Peyer's patch (tissue), 4 donors: Measurements from ENCODE around the gene ZGPAT.

Experiments used
- POLR2A ChIP-seq, 2 donors: fragments of 450-650 bp; IDR thresholded peaks; one replicate each; pipeline ENCODE4 v1.5.1; 2017; ENCODE audit warnings: antibody characterized with exemption in 2 of 2, mild to moderate bottlenecking in 2 of 2, moderate library complexity in 2 of 2
- TF ChIP-seq, protein P1 (sequence below), 6 experiments: fragments of 450-650 bp in 4 of 6; fragments of 200-600 bp in 2 of 6; sonication (generic) in 1 of 6; IDR thresholded peaks; one replicate each; pipeline ENCODE4 v1.5.1; 2017 to 2019; ENCODE audit warnings: antibody characterized with exemption in 6 of 6, mild to moderate bottlenecking in 3 of 6, moderate library complexity in 1 of 6

- TF ChIP-seq, protein P1, sequence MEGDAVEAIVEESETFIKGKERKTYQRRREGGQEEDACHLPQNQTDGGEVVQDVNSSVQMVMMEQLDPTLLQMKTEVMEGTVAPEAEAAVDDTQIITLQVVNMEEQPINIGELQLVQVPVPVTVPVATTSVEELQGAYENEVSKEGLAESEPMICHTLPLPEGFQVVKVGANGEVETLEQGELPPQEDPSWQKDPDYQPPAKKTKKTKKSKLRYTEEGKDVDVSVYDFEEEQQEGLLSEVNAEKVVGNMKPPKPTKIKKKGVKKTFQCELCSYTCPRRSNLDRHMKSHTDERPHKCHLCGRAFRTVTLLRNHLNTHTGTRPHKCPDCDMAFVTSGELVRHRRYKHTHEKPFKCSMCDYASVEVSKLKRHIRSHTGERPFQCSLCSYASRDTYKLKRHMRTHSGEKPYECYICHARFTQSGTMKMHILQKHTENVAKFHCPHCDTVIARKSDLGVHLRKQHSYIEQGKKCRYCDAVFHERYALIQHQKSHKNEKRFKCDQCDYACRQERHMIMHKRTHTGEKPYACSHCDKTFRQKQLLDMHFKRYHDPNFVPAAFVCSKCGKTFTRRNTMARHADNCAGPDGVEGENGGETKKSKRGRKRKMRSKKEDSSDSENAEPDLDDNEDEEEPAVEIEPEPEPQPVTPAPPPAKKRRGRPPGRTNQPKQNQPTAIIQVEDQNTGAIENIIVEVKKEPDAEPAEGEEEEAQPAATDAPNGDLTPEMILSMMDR (IDR thresholded peaks at IDR 0.05): no peak
- no peak for TF ChIP-seq POLR2A (IDR thresholded peaks at IDR 0.05)
These were observed 30.9 kb downstream of the ZGPAT start for GRCh38 chr20:63738687-63739129.
